IPS DF 19.7 (cell line): Measurements from ENCODE around the gene PLA2G15.

Source experiments
- DNase-seq: peaks from one replicate; pipeline ENCODE4 v3.0.0-alpha.2; 2013; ENCODE audit warnings: low read depth, low spot score

PLA2G15 gene, protein sequence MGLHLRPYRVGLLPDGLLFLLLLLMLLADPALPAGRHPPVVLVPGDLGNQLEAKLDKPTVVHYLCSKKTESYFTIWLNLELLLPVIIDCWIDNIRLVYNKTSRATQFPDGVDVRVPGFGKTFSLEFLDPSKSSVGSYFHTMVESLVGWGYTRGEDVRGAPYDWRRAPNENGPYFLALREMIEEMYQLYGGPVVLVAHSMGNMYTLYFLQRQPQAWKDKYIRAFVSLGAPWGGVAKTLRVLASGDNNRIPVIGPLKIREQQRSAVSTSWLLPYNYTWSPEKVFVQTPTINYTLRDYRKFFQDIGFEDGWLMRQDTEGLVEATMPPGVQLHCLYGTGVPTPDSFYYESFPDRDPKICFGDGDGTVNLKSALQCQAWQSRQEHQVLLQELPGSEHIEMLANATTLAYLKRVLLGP

DNA sequence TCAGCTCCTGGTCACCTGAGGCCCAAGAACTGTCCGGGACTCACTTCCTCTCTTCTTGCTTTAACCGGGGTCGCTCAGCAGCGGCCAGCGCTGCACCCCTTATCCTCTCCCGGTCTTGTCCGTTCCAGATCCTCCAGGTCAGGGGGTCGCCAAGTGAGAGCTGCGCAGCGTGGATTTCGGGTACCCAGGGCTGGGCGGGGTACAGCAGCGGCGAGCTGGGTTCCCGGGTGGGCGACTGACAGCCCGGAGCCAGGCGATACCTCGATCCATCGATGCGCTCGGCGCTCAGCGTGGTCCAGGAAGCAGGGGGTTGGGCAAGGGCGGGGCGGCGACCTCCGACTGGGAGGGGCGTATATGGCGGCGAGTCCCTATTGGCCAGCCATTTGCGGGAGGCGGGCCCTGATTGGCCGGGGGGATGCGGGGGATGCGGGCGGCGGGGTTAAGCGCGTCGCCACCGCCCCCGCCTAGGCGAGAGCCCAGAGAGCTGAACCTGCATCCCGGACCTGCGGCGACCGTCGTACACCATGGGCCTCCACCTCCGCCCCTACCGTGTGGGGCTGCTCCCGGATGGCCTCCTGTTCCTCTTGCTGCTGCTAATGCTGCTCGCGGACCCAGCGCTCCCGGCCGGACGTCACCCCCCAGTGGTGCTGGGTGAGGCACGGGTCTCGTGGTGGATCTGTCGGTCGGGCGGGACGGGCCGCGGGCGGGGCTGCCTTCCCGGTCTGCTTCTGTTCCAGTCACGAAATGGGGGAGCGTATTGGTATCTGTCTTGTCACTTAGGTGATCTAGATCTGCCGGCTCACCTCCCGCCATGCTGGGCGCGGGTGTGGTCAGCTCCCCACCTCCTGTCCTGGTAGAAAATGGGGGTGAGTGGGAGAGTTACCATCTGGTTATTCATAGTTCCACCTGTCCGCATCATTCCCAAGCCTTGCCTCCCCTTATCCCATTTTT, at the start of gene PLA2G15:
Gene PLA2G15, plus strand, starts transcription at position 471 of the 951 bp plus-strand sequence. Its CDS starts 54 bp downstream, at position 525.
- no peak for DNase-seq

GRCh38 chr16:68197250-68197649, 47.9 kb upstream of the PLA2G15 start:
- no peak for DNase-seq

- DNase-seq = no peak
These were observed 44.9 kb upstream of the PLA2G15 start for GRCh38 chr16:68200088-68200783.

DNA sequence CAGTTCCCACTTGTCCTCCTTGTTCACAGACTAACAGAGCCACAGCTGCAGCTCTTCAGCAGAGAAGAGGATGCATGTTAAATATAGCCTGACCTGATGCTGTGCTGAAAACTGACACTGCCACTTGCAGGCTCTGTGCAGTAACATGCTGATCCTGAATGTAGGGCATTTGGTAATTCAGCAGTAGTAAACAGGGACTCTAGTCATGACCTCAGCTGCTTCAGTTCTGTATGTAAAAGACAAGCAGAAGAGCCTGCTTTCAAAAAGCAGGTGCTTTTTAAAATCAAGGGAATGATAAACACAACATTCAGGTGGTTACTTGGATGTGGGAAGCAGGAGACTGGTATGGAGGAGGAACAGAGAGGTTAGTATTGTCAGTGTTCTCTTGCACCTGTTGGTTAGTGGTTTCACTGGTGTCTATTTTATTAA, 43.1 kb upstream of the PLA2G15 start:
- DNase-seq = no peak

DNA sequence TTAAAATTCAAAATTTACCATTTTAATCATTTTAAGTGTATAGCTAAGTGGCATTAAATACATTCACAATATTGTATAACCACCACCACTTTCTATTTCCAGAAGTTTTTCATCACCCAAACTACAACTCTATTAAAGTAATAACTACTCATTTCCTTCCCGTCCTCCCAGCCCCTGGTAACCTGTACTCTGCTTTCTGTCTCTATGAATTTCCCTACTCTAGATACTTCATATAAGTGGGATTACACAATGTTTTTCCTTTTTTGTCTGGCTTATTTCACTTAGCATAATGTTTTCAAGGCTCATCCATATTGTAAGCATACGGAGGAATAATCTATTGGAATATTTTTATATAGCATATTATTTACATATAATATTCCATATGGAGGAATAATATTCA, 38.9 kb upstream of the PLA2G15 start:
- no peak for DNase-seq

DNA sequence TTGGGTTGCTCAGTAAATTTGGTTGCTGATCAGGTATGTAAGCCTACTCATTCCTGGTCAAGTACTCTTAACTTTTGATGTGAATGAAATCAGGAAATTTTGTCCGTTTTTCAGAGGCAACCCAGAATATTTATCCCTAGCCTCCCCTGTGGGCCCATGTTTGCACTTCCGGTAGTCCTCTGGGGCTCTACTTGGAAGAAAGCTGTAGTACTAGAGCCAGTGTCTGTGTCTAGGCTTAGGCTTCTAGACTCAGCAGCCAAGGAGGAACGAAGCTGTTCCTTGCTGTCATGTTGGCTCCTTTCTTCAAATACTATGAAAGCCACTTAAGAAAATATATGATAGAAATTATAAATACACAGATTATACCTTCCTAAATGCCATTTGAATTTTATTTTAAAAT, 30.4 kb upstream of the PLA2G15 start:
- no peak for DNase-seq

DNA sequence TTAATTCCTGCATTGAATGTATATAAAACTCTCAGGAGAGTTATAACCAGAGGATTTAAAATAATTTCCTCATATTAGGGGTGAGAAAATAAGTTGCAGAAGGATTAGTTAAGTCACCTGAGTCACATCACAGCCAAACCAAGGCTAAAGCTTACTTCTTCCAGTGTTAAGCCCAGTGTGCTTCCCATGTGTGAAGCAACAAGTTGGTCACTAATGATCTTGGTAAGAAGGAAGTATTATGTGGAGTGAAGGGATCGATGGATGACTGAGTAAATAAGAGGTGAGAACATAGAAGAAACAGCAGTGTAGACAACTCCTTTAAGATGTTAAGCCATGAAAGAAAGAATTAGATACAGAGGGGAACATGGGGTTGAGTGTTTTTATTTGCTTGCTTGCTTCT, 29.9 kb upstream of the PLA2G15 start:
- no peak for DNase-seq

- DNase-seq = no peak
These were observed 28.9 kb upstream of the PLA2G15 start for GRCh38 chr16:68216240-68216639.

DNA sequence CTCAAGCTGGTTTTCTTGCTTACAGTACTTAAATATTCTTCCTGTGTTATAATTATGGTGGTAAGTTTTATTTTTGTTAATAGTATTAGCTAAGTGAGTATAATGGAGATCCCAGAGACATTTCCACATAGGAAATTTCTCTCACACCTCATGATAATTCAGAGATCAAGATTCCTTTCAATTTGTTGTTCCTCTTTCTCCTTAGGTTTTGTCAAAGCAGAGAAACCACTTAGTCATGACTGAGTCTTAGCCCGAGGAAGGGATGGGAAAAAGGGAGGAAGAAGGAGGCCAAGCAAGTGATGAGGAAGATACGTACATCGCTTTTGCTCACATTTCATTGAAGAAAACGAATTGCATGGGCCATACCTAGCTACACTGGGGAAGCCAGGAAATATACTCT, 27.7 kb upstream of the PLA2G15 start:
- no peak for DNase-seq

DNA sequence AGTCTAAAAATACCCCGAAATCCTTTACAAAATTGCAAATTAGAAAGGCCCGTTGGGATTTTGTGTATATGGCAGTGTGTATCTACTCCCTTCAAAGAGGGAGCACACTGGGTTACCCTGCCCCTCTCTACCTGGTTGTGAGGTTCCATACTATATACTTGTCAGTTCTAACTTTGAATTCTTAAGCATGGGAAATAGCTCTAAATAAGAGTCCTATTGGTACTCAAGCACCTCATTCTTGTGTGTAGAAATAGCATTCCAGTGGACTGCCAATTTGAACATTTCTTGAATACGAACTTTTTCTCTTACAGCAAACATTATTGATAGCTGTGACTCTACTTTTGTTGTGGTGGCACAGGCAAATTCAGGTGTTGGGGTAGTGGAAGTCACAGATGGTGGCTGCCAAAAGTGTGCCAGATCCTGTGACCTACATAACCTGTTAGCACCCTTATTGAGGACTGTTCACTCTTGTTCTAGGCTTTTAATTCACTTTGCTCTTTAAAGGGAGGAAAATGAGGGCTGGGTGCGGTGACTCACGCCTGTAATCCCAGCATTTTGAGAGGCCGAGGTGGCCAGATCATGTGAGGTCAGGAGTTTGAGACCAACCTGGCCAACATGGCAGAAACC, 25.3 kb upstream of the PLA2G15 start:
- DNase-seq = no peak

DNA sequence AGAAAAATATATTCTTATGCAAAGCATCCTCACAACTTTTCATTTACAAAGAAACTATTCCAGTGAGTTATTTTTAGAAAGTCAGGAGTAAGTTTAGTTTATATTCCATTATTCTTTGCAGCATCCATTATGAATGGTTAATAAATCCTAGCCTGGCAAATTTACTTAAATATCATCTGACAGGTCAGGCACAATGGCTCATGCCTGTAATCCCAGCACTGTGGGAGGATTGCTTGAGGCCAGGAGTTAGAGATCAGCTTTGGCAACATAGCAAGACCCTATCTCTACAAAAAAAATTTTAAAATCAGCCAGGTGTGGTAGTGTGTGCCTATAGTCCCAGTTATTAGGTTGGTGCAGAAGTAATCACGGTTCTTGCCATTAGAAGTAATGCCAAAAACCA, 22.1 kb upstream of the PLA2G15 start:
- no peak for DNase-seq

- no peak for DNase-seq
These were observed 19.1 kb upstream of the PLA2G15 start for GRCh38 chr16:68226116-68226515.

DNA sequence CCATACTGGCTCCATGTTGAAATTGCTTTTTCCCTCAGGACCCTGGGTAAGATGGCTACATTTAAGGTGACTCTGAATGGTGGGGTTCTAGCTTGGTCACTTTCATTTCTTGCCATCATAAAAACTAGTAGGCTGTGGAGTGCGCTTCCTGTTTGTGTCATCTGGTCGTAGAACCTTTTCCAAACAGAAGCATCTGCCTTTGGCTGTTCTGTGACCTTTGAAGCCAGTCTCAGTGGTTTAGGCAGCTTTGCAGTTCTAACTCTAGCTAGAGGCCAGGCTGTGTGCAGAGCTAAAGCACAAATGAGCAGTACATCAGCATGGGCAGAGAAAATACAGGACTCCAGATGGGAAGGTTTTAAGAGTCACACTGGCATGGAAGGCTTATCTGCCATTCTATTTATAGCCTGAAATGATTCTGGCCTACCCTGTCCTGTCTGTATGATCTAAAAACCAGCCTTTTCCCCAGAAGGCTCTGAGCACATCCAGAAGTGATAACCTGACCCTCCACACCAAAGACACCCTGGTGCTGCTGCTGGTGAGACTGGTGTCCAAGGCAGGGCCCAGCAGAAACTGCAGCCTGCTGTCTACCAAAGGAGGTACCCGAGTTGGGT, 17.9 kb upstream of the PLA2G15 start:
- no peak for DNase-seq

GRCh38 chr16:68227850-68228553, 17.2 kb upstream of the PLA2G15 start:
- DNase-seq = no peak

- DNase-seq = no peak
These were observed 16.5 kb upstream of the PLA2G15 start for GRCh38 chr16:68228652-68229051.

- DNase-seq = no peak
These were observed 15.6 kb upstream of the PLA2G15 start for GRCh38 chr16:68229431-68230175.

DNA sequence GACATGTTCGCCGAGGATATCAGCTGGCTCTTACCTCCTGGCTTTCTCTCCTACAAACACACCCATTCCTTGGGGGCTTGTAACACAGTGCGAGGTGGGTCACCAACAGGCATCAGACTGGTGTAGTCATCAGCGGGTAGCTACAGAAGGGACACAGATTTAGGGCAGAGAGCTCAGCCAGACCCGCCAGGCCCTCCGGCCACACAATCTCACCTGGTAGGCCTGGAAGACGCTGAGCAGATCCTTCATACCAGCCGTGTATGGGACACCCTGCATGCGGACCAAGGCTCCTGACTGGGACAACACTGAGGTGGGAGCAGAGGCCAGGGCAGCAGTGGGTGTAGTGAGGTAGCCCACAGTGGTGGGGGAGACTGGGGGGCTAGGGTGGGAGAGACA, 15.0 kb upstream of the PLA2G15 start:
- no peak for DNase-seq

- no peak for DNase-seq
These were observed 14.2 kb upstream of the PLA2G15 start for GRCh38 chr16:68230956-68231355.

DNA sequence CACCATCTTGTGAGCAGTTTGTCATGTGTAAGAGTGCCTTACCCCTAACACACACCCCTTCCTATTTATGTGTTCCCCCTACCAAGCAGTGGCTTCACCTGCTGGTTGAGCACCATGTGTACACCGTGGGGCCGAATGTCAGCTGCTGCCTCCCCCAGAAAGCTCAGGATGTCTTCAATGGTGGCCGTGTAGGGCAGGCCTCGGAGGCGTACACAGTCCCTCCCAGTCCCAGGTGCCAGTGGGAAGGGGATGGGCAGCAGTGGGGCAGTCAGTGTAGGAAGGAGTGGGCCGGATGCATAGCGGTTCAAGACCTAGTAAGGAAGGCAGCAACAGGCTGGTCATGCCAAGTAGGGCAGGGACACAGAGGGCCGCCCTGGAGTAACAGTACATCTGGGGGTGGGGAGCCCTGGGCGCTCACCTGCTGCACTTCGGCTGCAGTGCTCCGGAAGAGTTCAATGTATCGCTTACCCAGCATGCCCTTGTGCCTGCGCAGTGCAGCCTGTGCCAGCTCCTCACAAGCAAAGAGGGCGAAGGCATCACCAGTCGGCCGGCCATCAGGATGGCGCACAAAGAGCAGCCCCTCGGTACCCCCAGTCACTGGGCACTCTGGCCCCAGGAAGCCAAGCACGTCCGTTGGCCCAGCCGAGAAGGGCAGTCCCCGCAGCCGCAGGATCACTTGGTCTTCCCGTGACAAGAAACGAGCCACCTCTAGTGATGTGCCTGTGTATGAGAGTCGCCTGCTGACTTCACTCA, 13.6 kb upstream of the PLA2G15 start:
- DNase-seq = no peak
